CD4-positive, alpha-beta memory T cell (primary cell): ENCODE data around the gene SLC39A5. TPM values are rescaled to one million over a fixed set of nuclear protein-coding genes. Genes with fewer than 3 reads are reported as not detected.

Source experiments
- CTCF ChIA-PET: fragments of 350-600 bp; sonication (Branson Sonifier 250); formaldehyde crosslinking; loops from one replicate; lab custom pipeline; 2021; ENCODE audit warnings: inconsistent platforms; ENCODE audit not compliant: partially characterized antibody; lab: Charles Lee
- POLR2A ChIA-PET: fragments of 350-600 bp; sonication (Branson Sonifier 250); formaldehyde crosslinking; loops from one replicate; lab custom pipeline; 2021; ENCODE audit not compliant: partially characterized antibody; lab: Charles Lee
- DNase-seq, 5 donors: peaks; one replicate each; pipeline versions ENCODE4 v3.0.0 to v3.0.0-alpha.2; 2020 to 2022; ENCODE audit warnings: mixed read lengths in 1 of 5
- H3K27ac ChIP-seq: one replicate; pipeline ENCODE4 v1.7.0; 2013; ENCODE audit warnings: low read depth, low read length
- H3K27me3 ChIP-seq: 2 replicates; pipeline ENCODE4 v1.7.0; 2013; ENCODE audit warnings: mild to moderate bottlenecking, low read length, moderate library complexity; ENCODE audit not compliant: insufficient read depth
- H3K36me3 ChIP-seq: 2 replicates; pipeline ENCODE4 v1.7.0; 2013; ENCODE audit warnings: mild to moderate bottlenecking, low read length, moderate library complexity; ENCODE audit not compliant: insufficient read depth
- H3K4me1 ChIP-seq: 2 replicates; pipeline ENCODE4 v1.7.0; 2013; ENCODE audit warnings: mild to moderate bottlenecking, low read length, moderate library complexity; ENCODE audit not compliant: insufficient read depth
- H3K4me3 ChIP-seq, 2 donors: one replicate each; pipeline ENCODE4 v1.7.0; 2013; ENCODE audit warnings: low read length in 2 of 2, mild to moderate bottlenecking in 1 of 2
- H3K9me3 ChIP-seq, 2 donors: one replicate each; pipeline ENCODE4 v1.7.0; 2013; ENCODE audit warnings: low read length in 2 of 2, control low read depth in 1 of 2; ENCODE audit not compliant: control insufficient read depth in 1 of 2
- H3K27ac Mint-ChIP-seq, 7 donors: one replicate each; pipeline ENCODE4 v1.8.0; 2020 to 2021; ENCODE audit warnings: mixed read lengths in 7 of 7, mild to moderate bottlenecking in 6 of 7, inconsistent platforms in 3 of 7, moderate library complexity in 3 of 7
- H3K27me3 Mint-ChIP-seq, 2 donors: one replicate each; pipeline ENCODE4 v1.8.0; 2020 to 2021; ENCODE audit warnings: mixed read lengths in 2 of 2
- H3K36me3 Mint-ChIP-seq, 2 donors: one replicate each; pipeline ENCODE4 v1.8.0; 2020 to 2021; ENCODE audit warnings: mixed read lengths in 2 of 2, inconsistent platforms in 1 of 2, mild to moderate bottlenecking in 1 of 2
- H3K4me1 Mint-ChIP-seq, 4 donors: one replicate each; pipeline ENCODE4 v1.8.0; 2020 to 2021; ENCODE audit warnings: mixed read lengths in 4 of 4, mild to moderate bottlenecking in 1 of 4
- H3K4me3 Mint-ChIP-seq, 8 donors: one replicate each; pipeline ENCODE4 v1.8.0; 2020 to 2021; ENCODE audit warnings: mixed read lengths in 8 of 8, mild to moderate bottlenecking in 7 of 8, moderate library complexity in 6 of 8, inconsistent platforms in 3 of 8
- H3K9me3 Mint-ChIP-seq, 8 donors: one replicate each; pipeline ENCODE4 v1.8.0; 2020 to 2021; ENCODE audit warnings: mixed read lengths in 8 of 8, mild to moderate bottlenecking in 5 of 8, inconsistent platforms in 3 of 8, moderate library complexity in 1 of 8
- intact Hi-C: fragments of 100-400 bp; cut with micrococcal nuclease; formaldehyde crosslinking; loops from one replicate; pipeline ENCODE4 v1.15.1; 2023
- polyA plus RNA-seq, 2 donors: library from polyadenylated mRNA; unstranded; fragments of 300-500 nt; fragmentation: Illumina TruSeq; gene quantifications; one replicate each; pipeline ENCODE4 v1.2.3, GENCODE V29; 2021
- total RNA-seq, 2 experiments: library from RNA; stranded (reverse); gene quantifications; one replicate each; pipeline ENCODE4 v1.2.3, GENCODE V29; 2021

The SLC39A5 gene
- total and polyA plus RNA-seq, 4 experiments from 2014 or later = 0.64 to 2.1 TPM; not detected in 2

GRCh38 chr12:56220611-56221231 is 9.1 kb upstream of the SLC39A5 start:
- no peaks in the 10 kb centered on the region for H3K36me3 ChIP-seq
- H3K9me3 Mint-ChIP-seq = peaks cover 0 to 1% (median 0%) of the 10 kb centered on the region in 8 donors
- peak in 1 of 5 donors; percentile 9 for DNase-seq
- H3K9me3 ChIP-seq = no peaks in the 10 kb centered on the region
- H3K4me3 ChIP-seq = peak overlapping the region; percentile 92
- CTCF ChIA-PET = interaction anchor here (0.6 to 3.9 kb wide), 12 partner anchors 12 to 1221 kb away, joined by 3 to 61 read pairs (median 8); partner anchors contain the start of genes COQ10A, PA2G4, SMARCC2 and ZC3H10
- peak overlapping the region; percentile 93 to 99 (median 98) for H3K4me3 Mint-ChIP-seq
- H3K36me3 Mint-ChIP-seq = peaks cover 7 to 16% of the 10 kb centered on the region in 2 donors
- H3K4me1 ChIP-seq = peaks cover 41% of the 10 kb centered on the region
- POLR2A ChIA-PET = interaction anchor here (0.6 to 4.1 kb wide), 21 partner anchors 13 to 491 kb away, joined by 3 to 98 read pairs (median 11); partner anchors contain the start of genes CD63, CNPY2, COQ10A and DGKA
- intact Hi-C loops = loop anchor here (1.0 to 5.0 kb wide), 4 partner anchors 47 to 1007 kb away; partner anchors contain the start of genes COQ10A, MYL6, SHMT2 and SPRYD4
- peaks cover 27 to 63% (median 45%) of the 10 kb centered on the region in 4 donors for H3K4me1 Mint-ChIP-seq
- peak overlapping the region; percentile 97 for H3K27ac ChIP-seq
- H3K27me3 ChIP-seq = no peaks in the 10 kb centered on the region
- peak overlapping the region; percentile 98 to 100 (median 99) for H3K27ac Mint-ChIP-seq
- no peaks in the 10 kb centered on the region for H3K27me3 Mint-ChIP-seq

DNA sequence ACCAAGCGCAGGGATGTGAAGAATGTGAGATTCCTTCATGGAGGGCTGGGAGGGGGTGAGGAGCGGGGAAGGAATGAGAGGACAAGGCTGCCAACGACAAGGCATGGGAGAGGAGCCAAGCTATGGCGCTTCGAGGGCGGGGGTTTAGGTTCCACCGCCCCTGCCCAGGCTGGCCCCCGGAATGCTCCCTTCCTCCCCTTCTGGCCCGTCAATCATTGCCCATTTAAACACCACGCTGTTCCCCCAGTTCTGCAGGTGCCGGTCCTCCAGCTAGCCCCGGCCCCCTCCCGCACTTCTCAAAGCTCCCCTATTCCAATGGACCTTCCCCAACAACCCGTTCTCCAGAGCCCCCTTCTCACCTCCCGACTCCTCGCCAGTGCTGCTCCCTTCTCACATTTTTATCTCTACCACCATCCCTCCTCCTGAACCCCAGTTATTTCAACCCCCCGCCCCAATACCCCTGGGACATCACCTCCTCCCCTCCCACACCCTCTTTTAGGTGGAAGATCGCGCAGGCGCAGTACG is 8.6 kb upstream of the SLC39A5 start:
- Mint-ChIP-seq H3K4me1 (peaks cover 27 to 63% (median 46%) of the 10 kb centered on the region in 4 donors), H3K27ac (peak overlapping the region; percentile 98 to 100 (median 99))

DNA sequence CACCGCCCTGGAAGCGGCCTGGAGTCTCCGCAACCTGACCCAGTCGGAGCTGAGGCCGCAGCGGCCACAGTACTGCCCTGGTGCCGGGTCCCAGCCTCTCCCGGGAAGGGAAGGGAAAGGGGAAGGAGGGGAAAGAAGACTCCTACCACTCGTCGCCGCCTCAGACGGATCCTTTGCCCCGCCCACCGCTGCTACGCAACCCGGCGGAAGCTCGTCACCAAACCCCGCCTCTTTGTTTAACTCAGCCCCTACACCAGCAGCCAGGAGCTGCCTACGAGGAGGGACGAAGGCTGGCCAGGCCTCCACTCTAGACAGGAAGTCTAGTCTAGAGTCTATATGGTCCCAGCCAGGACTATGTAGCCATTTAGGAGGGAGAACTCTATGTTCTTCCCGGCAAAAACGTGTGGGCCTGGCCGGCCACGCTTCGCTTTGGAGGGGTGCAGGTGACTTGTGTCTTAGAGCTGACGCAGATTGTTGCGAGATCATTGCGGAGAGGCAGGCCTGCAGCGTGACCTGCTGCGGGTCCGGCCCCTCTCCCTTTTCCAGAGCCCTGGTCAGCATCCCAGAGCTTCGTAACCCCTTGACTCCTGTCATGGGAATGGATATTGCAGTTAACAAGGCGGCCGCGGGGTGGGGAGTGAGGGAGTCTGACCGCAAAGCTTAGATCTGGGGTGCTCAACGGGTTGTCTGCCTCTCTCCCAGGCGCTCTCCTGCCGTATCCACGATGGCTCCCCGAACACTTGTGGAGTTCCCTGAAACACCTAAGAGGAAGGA is 7.9 kb upstream of the SLC39A5 start, which contains the start of gene RNF41:
RNF41 (minus strand) TSS at position 166 of the 774 bp plus-strand sequence. CDS start 7,875 bp downstream, outside the sequence.
- DNase-seq = peak; percentile 93 to 95 (median 93)
- Mint-ChIP-seq H3K4me3 (peak within 1 kb of the TSS; percentile 93 to 99 (median 98)), H3K36me3 (peaks cover 0 to 14% of the 10 kb centered on the region in 2 donors), H3K9me3 (peaks cover 0 to 1% (median 0%) of the 10 kb centered on the region in 8 donors), H3K27ac (peak within 1 kb of the TSS; percentile 98 to 100 (median 99)), H3K27me3 (no peaks in the 10 kb centered on the region), H3K4me1 (peaks cover 24 to 58% (median 43%) of the 10 kb centered on the region in 4 donors)
- no peaks in the 10 kb centered on the region for H3K9me3 ChIP-seq
- intact Hi-C loops = loop anchor here (1.0 to 5.0 kb wide), 6 partner anchors 45 to 1005 kb away; partner anchors contain the start of genes COQ10A, MYL6, SHMT2 and SPRYD4
- ChIA-PET POLR2A (interaction anchor here (0.5 to 4.1 kb wide), 62 partner anchors 9 to 789 kb away, joined by 3 to 98 read pairs (median 5); partner anchors contain the start of genes ANKRD52, ATP5F1B, CD63 and CNPY2), CTCF (interaction anchor here (0.6 to 3.9 kb wide), 32 partner anchors 9 to 483 kb away, joined by 3 to 61 read pairs (median 5); partner anchors contain the start of genes ANKRD52, COQ10A, ESYT1 and MYL6B)
- no peaks in the 10 kb centered on the region for H3K27me3 ChIP-seq
- H3K27ac ChIP-seq = peak within 1 kb of the TSS; percentile 97
- peak within 1 kb of the TSS; percentile 92 for H3K4me3 ChIP-seq
- H3K36me3 ChIP-seq = no peaks in the 10 kb centered on the region
- peaks cover 42% of the 10 kb centered on the region for H3K4me1 ChIP-seq

More for the DNA sequence above, 8.6 kb upstream of the SLC39A5 start:
- CTCF ChIA-PET = interaction anchor here (0.6 to 3.9 kb wide), 26 partner anchors 8 to 1222 kb away, joined by 3 to 61 read pairs (median 5); partner anchors contain the start of genes ANKRD52, COQ10A, MYL6B and PA2G4
- Mint-ChIP-seq H3K9me3 (peaks cover 0 to 1% (median 0%) of the 10 kb centered on the region in 8 donors), H3K4me3 (peak overlapping the region; percentile 93 to 99 (median 98)), H3K27me3 (no peaks in the 10 kb centered on the region), H3K36me3 (peaks cover 4 to 16% of the 10 kb centered on the region in 2 donors)
- Histone ChIP-seq H3K4me1 (peaks cover 42% of the 10 kb centered on the region), H3K36me3 (no peaks in the 10 kb centered on the region), H3K27ac (peak overlapping the region; percentile 97), H3K4me3 (peak overlapping the region; percentile 92), H3K9me3 (no peaks in the 10 kb centered on the region), H3K27me3 (no peaks in the 10 kb centered on the region)
- intact Hi-C loops = loop anchor here (1.0 to 5.0 kb wide), 4 partner anchors 46 to 1006 kb away; partner anchors contain the start of genes COQ10A, MYL6, SHMT2 and SPRYD4
- POLR2A ChIA-PET = interaction anchor here (0.5 to 4.1 kb wide), 53 partner anchors 8 to 789 kb away, joined by 3 to 98 read pairs (median 6); partner anchors contain the start of genes ANKRD52, CD63, CNPY2 and COQ10A
- DNase-seq = no peak

DNA sequence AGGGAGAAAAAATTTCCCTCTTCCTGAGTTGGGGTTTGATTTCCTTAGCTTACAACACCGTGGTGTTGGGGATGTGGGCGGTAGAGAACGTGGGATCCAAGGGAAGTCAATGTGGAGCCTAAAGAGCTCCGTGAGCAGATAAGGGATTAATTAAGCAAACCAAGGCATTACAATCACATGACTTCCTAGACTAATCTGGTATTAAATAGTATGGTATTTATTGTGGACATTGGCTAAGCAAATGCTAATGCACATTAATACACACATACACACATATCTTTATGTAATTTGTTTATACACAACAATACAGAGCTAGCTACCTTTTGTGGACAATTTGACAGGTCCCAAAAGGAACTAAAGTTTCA is 7.3 kb upstream of the SLC39A5 start:
- POLR2A ChIA-PET = interaction anchor here (0.7 to 4.1 kb wide), 48 partner anchors 9 to 503 kb away, joined by 3 to 98 read pairs (median 6); partner anchors contain the start of genes ANKRD52, ATP5F1B, CNPY2 and COQ10A
- Mint-ChIP-seq H3K27me3 (no peaks in the 10 kb centered on the region), H3K4me1 (peaks cover 24 to 58% (median 43%) of the 10 kb centered on the region in 4 donors), H3K9me3 (peaks cover 0 to 1% (median 0%) of the 10 kb centered on the region in 8 donors), H3K27ac (peak overlapping the region; percentile 98 to 100 (median 99)), H3K4me3 (peak overlapping the region; percentile 93 to 99 (median 98)), H3K36me3 (peaks cover 0 to 14% of the 10 kb centered on the region in 2 donors)
- Histone ChIP-seq H3K27me3 (no peaks in the 10 kb centered on the region), H3K4me3 (peak overlapping the region; percentile 92), H3K36me3 (no peaks in the 10 kb centered on the region), H3K4me1 (peaks cover 42% of the 10 kb centered on the region), H3K27ac (peak overlapping the region; percentile 97), H3K9me3 (no peaks in the 10 kb centered on the region)
- DNase-seq = no peak
- CTCF ChIA-PET = interaction anchor here (0.9 to 3.9 kb wide), 26 partner anchors 9 to 484 kb away, joined by 3 to 61 read pairs (median 5); partner anchors contain the start of genes ANKRD52, COQ10A, ESYT1 and MYL6B
- intact Hi-C loops = loop anchor here (1.0 to 5.0 kb wide), 4 partner anchors 45 to 1005 kb away; partner anchors contain the start of genes COQ10A, SHMT2 and STAT2

- H3K27me3 ChIP-seq = no peaks in the 10 kb centered on the region
- intact Hi-C loops = loop anchor here (1.0 to 5.0 kb wide), 8 partner anchors 30 to 1004 kb away; partner anchors contain the start of genes COQ10A and SHMT2
- H3K4me3 ChIP-seq = peak overlapping the region; percentile 28 to 79
- Mint-ChIP-seq H3K36me3 (peaks cover 0 to 14% of the 10 kb centered on the region in 2 donors), H3K27me3 (no peaks in the 10 kb centered on the region), H3K4me1 (peaks cover 24 to 58% (median 43%) of the 10 kb centered on the region in 4 donors), H3K4me3 (peak overlapping the region; percentile 83 to 99 (median 87)), H3K27ac (peak overlapping the region; percentile 90 to 100 (median 95)), H3K9me3 (peaks cover 0 to 1% (median 0%) of the 10 kb centered on the region in 8 donors)
- peak overlapping the region; percentile 83 for H3K27ac ChIP-seq
- DNase-seq = no peak
- H3K4me1 ChIP-seq = peaks cover 42% of the 10 kb centered on the region
- ChIA-PET CTCF (interaction anchor here (1.2 to 3.9 kb wide), 6 partner anchors 17 to 240 kb away, joined by 3 to 61 read pairs (median 28); partner anchors contain the start of genes ANKRD52, ESYT1, SMARCC2 and ZC3H10), POLR2A (interaction anchor here (2.2 to 4.1 kb wide), 4 partner anchors 32 to 240 kb away, joined by 10 to 94 read pairs (median 42); partner anchors contain the start of genes COQ10A, ESYT1 and SMARCC2)
- no peaks in the 10 kb centered on the region for H3K9me3 ChIP-seq
- H3K36me3 ChIP-seq = no peaks in the 10 kb centered on the region
Measured at GRCh38 chr12:56223571-56224101, 6.2 kb upstream of the SLC39A5 start.
